Fibroblast of villous mesenchyme (primary cell): ENCODE measurements around the gene SUPT3H. TPM values are rescaled to one million over a fixed set of nuclear protein-coding genes. Genes with fewer than 3 reads are reported as not detected.

ENCODE experiments used
- DNase-seq: peaks from one replicate; pipeline ENCODE4 v3.0.0-alpha.2; 2010; ENCODE audit warnings: low read depth
- H3K4me3 ChIP-seq: 2 replicates; pipeline ENCODE4 v1.5.1; 2011; ENCODE audit warnings: low read depth, mild to moderate bottlenecking, low read length
- total RNA-seq: library from RNA; depleted of rRNA; stranded (reverse); fragments of >200 nt; gene quantifications from 2 replicates; pipeline ENCODE4 v1.2.3, GENCODE V29; 2012
- TF ChIP-seq, protein P1 (sequence below): IDR thresholded peaks from 2 replicates; pipeline ENCODE4 v1.5.1; 2012; ENCODE audit warnings: low read depth, mild to moderate bottlenecking, low read length; ENCODE audit not compliant: insufficient read depth

Gene SUPT3H
- total RNA-seq, 1 donor, result 7.8 TPM

DNA sequence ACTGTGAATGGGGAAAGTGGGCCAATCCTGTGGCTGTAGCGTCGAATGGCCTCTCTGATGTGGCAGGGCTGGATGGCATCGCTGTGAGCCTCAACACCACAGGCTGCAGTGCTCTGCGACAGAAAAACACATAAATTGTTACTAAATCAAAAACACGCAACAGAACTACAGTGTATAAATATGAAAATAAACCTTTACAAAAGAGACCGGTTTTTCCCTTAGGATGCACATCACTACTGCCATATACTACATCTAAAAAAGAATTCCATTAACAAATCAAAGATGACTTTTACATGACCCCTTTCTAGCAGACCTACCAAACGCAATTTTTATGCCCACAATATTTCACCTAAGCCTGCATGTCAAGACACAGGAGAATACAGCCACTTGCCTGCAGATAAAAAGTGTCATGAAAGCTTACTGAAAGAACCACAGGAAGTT, 445.1 kb downstream of the SUPT3H start:
- TF ChIP-seq, protein P1, sequence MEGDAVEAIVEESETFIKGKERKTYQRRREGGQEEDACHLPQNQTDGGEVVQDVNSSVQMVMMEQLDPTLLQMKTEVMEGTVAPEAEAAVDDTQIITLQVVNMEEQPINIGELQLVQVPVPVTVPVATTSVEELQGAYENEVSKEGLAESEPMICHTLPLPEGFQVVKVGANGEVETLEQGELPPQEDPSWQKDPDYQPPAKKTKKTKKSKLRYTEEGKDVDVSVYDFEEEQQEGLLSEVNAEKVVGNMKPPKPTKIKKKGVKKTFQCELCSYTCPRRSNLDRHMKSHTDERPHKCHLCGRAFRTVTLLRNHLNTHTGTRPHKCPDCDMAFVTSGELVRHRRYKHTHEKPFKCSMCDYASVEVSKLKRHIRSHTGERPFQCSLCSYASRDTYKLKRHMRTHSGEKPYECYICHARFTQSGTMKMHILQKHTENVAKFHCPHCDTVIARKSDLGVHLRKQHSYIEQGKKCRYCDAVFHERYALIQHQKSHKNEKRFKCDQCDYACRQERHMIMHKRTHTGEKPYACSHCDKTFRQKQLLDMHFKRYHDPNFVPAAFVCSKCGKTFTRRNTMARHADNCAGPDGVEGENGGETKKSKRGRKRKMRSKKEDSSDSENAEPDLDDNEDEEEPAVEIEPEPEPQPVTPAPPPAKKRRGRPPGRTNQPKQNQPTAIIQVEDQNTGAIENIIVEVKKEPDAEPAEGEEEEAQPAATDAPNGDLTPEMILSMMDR, result no peak
- no peak for DNase-seq
- no peak overlapping the region for H3K4me3 ChIP-seq

DNA sequence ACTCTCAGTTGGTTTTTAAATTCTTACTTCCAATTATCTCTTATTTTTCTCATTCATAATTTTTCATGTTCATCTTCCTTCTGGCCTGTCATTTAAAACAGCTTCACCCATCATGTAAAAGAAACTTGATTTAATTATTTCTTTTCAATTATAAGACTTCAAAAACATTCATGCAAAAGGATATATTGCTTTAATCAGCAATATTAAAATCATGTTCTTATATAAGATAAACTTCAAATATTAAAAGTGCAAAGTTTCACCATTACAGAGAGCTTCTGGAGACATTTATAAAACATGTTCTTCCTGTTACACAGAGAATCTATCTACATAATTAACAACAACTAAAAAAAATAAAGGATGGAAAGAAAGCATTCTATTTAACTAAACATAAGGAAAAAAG, 446.3 kb downstream of the SUPT3H start:
- no peak for DNase-seq
- TF ChIP-seq, protein P1, result no peak
- H3K4me3 ChIP-seq, result no peak overlapping the region

DNA sequence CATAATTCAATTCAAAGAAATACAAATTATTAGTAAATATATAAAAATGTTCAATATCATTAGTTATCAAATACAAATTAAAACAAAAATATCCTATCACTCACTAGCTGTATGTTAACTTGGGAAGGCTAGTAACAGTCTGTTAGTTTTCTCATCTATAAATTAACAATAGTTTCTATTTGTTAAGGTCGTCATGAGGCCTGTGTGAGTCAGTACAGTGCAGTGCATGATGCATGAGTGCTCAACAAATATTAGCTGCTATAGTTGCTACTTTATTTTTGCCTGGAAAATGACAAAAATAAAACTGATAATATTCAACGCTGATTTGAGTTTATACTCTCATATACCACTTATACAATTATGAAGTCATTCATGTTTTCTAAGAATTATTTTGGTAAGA, 451.2 kb downstream of the SUPT3H start:
- TF ChIP-seq, protein P1, result no peak
- H3K4me3 ChIP-seq, result no peak overlapping the region
- no peak for DNase-seq

DNA sequence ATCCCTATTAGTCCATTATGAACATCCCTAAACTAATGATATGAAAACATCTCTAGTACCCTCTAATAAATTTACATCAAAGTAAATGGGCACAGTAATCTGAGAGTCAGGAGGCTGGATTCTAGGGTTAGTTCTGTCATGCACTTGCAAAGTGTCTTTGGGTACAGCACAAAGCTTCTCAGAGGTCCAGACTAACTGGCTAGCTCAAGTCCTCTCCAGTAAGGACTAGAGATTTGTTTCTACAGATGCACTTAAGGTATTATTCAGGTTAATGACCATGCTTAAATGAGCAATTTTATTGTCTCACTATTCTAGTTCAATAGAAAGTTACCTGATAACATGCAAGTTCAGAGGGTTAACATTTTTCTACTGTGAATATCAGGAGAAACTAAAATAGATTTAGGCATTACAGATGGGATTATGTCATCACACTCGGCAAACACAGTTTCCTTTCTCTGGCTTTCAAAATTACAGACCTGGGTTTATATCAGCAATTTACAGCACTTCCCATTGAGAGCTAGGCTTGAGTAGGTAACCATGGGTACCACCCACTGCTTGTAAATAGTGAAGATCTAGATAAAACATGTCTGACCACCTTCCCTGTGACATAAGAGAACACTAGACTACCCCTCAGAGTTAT, 452.5 kb downstream of the SUPT3H start:
- DNase-seq, result peak; percentile 21
- TF ChIP-seq, protein P1, result no peak
- H3K4me3 ChIP-seq, result no peak overlapping the region

DNA sequence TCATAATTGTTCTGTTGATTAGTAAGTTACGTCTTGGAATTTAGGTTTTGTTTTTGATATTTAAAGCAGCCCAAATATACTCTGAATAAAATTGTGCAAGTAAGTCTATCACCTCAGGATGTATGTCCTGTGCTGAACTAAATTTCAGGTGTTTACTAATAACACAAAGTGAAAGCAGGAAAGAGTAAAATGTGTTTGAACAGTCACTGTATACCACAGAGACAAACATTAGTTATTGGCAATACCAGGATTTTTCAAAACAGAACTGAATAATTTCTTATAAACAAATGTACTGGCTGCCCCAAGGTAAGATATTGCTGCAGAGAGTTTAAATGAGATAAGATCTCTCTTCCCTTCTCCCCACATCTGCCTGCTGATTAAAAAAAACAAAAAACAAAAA, 454.3 kb downstream of the SUPT3H start:
- peak; percentile 5 for DNase-seq
- no peak overlapping the region for H3K4me3 ChIP-seq
- TF ChIP-seq, protein P1, result no peak

DNA sequence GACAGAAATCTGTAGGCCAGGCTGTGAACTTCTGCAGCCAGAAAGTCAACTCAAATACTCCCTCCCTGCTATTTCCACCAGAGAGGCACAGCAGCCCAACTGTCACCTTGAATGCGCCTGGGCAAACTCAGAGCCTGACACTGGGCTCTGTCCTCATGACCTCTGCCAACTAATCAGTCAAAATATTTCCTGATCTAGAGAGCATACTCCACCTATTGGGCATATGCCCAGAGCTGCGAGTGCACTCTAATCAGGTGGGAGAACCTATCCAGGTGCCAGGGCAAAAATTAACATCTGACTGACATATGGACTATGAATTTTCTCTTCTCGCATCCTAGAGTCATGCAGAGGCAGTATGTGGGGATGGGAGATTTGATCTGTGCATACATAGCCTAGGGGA, 455.9 kb downstream of the SUPT3H start:
- TF ChIP-seq, protein P1, result no peak
- no peak overlapping the region for H3K4me3 ChIP-seq
- no peak for DNase-seq

DNA sequence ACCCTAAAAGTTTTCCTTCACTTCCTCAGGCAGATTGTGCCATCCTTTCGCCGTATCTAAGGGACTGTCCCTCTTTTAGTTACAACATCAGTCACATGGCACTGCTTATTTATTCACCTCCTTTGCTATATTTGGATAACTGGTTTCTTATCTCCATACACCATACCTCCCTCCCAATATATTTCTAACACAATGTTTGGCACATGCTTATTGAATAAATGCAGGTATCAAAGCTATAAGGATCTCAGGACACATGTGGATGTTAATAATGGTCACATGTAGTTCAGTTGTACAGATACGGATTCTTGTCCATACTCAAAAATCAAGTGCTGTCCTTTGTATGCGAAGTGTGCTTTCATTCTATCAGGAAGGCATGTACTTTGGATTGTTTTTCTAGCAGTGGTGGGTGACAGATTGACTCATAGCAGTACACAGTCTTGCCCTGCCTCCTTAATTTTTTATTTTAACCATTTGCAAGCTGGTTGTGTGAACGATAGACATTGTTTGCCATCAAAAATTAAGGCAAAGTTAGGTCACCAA, 456.7 kb downstream of the SUPT3H start:
- TF ChIP-seq, protein P1, result no peak
- no peak for DNase-seq
- H3K4me3 ChIP-seq, result no peak overlapping the region
